ENCODE results near the gene BCL11B. TPM values are rescaled to one million over a fixed set of nuclear protein-coding genes. Genes with fewer than 3 reads are reported as not detected.
A peak's percentile ranks its signal among the peaks of the same experiment; 100 is the strongest.

The BCL11B gene
- total RNA-seq, 4 donors from 2014 or later = 39.1 to 74.3 (median 51.7) TPM

DNA sequence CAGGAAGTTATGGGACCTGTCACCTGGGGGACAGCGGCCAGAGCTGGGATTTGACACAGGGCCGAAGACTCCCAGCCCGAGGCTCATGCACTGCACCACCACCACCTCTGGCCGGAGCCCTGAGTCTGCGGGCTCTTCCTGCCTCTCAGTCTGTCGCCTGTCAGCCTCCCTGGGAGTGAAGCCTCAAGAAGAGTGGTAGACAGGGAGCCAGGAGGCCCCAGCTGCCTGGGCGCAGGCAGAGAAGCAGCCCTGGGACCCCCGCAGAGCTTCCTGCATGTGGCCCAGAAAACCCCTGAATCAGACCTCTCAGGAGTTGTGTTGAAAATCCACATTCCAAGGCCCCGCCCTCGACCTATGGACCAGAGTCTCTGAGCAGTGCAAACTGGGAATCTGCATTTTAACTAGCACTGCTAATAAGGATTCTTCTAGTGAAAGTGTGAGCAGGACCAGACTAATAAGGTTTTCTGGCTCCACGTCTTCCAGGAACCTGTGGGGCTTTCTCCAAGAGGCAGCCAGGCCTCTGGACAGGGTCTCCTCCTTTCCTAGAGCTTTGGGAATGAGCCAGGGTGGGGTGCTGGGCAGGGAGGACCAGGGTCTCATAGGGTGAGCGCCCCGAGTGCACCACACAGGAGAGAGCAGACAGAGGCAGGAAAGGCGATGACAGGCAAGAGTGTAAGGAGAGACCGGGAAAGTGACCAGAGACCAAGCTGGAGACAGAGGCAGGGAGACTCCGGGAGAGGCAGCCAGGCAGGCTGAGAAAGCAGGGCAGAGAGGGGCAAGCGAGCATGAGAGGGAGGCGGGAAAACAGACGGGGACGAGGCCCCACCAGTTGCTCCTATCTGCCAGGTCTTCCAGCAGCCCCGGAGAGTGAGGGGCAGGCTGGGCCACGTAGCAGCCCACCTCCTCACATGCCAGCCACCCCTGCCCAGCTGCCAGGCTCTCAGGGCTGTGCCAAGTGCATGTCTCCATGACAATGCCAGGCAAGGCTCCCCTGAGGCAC lies 112.4 kb downstream of the BCL11B start:
- intact Hi-C loops (cut with DNase I; ENCODE audit: low total_unique reads) = no loop called here
- peak in 1 of 2 donors; percentile 76 for DNase-seq (ENCODE audit: low spot score in 2 of 2)
- H3K4me3 ChIP-seq (ENCODE audit: low read depth, poor library complexity, severe bottlenecking) = no peak overlapping the region
- 85 to 91% methylated on average over 22 of the region's 22 CpGs for whole genome bisulfite sequencing, 2 donors
- TF ChIP-seq POLR2A (IDR thresholded peaks at IDR 0.05) = no peak
- TF ChIP-seq, protein P1, sequence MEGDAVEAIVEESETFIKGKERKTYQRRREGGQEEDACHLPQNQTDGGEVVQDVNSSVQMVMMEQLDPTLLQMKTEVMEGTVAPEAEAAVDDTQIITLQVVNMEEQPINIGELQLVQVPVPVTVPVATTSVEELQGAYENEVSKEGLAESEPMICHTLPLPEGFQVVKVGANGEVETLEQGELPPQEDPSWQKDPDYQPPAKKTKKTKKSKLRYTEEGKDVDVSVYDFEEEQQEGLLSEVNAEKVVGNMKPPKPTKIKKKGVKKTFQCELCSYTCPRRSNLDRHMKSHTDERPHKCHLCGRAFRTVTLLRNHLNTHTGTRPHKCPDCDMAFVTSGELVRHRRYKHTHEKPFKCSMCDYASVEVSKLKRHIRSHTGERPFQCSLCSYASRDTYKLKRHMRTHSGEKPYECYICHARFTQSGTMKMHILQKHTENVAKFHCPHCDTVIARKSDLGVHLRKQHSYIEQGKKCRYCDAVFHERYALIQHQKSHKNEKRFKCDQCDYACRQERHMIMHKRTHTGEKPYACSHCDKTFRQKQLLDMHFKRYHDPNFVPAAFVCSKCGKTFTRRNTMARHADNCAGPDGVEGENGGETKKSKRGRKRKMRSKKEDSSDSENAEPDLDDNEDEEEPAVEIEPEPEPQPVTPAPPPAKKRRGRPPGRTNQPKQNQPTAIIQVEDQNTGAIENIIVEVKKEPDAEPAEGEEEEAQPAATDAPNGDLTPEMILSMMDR (IDR thresholded peaks at IDR 0.05) = no peak

DNA sequence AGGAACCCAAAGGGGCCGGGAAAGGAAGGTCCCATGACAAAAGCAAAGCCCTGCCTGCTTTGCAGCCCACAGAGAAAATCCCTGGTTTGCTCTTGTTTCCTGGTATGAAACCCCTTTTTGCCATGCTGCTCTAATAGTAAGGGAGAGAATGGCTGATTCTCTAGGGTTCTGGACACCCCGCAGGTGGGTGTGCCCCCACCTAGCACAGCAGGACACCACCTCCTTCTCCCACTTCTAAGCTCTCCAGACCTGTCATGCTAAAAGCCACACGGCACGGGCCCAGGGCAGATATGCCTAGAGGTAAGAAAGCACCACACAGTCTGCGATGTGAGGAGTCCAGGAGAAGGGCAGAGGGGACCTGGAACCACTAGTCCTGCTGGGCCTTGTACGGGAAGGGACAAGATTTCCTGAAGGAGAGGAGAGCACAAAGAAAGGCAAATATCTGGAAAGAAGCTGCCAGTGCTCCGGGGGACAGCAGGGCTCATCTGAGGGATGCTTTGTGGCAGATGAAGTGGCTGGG lies 113.3 kb downstream of the BCL11B start:
- H3K4me3 ChIP-seq (ENCODE audit: low read depth, poor library complexity, severe bottlenecking) = no peak overlapping the region
- peak in 1 of 2 donors; percentile 49 for DNase-seq (ENCODE audit: low spot score in 2 of 2)
- intact Hi-C loops (cut with DNase I; ENCODE audit: low total_unique reads) = no loop called here
- TF ChIP-seq POLR2A (IDR thresholded peaks at IDR 0.05) = no peak
- TF ChIP-seq, protein P1 (IDR thresholded peaks at IDR 0.05) = no peak
- WGBS, 2 donors = 82 to 85% methylated on average over 7 of the region's 7 CpGs

DNA sequence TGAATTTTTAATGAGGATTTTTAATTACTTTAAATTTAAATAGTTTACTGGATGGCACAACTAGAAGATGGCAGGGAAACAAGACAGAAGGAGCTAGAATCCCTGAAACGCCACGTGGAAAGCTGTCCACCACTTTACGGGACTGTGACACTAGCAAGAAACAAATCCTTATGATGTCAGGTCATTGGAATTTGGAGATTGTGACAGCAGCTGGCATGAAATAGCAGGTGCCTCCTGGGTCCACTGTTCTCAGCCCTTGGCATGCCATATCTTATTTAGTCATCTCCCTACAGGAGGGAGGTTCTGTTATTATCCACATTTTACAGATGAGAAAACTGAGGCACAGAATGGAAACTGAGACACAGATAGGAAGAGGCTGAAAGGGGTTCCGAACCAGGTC lies 113.8 kb downstream of the BCL11B start:
- peak in 1 of 2 donors; percentile 49 for DNase-seq (ENCODE audit: low spot score in 2 of 2)
- WGBS, 2 donors = 80 to 81% methylated on average over 4 of the region's 4 CpGs
- no peak overlapping the region for H3K4me3 ChIP-seq (ENCODE audit: low read depth, poor library complexity, severe bottlenecking)
- intact Hi-C loops (cut with DNase I; ENCODE audit: low total_unique reads) = no loop called here
- no peak for TF ChIP-seq POLR2A (IDR thresholded peaks at IDR 0.05)
- TF ChIP-seq, protein P1 (IDR thresholded peaks at IDR 0.05) = no peak

DNA sequence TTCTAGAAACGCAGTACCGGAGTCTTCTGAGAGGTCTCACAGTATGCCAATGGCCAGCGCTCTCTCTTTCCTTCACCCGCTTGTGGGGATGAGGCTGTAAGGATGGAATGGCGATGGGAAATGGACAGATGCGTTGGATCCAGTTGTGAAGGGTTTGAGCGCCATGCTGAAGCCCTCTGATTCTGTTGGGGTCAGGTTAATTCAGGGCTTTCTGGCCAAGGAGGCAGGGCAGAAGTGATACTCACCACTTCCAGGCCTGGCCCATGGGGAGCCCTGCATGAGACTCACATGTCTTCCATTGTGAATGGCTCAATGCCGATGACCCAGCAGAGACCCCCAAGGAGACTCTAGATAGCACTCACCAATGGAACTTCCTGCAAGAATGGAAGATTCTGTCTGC lies 114.3 kb downstream of the BCL11B start:
- TF ChIP-seq, protein P1 (IDR thresholded peaks at IDR 0.05) = no peak
- no peak for TF ChIP-seq POLR2A (IDR thresholded peaks at IDR 0.05)
- peak in 1 of 2 donors; percentile 48 for DNase-seq (ENCODE audit: low spot score in 2 of 2)
- H3K4me3 ChIP-seq (ENCODE audit: low read depth, poor library complexity, severe bottlenecking) = no peak overlapping the region
- WGBS, 2 donors = 96 to 99% methylated on average over 8 of the region's 8 CpGs
- intact Hi-C loops (cut with DNase I; ENCODE audit: low total_unique reads) = no loop called here

DNA sequence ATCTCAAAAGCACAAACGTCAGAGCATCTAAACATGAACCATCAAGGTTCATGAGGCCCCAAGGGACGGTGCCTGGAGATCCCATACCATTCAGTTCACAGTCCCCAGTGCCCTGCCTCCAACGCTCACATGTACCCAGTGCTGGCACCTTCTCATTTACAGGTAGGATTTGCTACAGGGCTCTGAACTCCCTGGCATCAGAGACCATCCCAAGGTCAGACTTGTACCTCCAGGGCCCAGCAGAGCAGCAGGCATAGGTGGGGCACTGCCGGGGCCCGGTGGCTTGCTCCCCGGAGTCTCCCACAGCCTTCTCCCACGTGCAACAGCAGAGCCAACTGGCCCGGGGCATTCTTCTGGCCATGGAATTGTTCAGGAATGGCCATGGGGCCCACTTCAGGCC lies 114.8 kb downstream of the BCL11B start:
- intact Hi-C loops (cut with DNase I; ENCODE audit: low total_unique reads) = no loop called here
- DNase-seq (ENCODE audit: low spot score in 2 of 2) = peak in 1 of 2 donors; percentile 75
- 96 to 98% methylated on average over 8 of the region's 8 CpGs for WGBS, 2 donors
- H3K4me3 ChIP-seq (ENCODE audit: low read depth, poor library complexity, severe bottlenecking) = no peak overlapping the region
- TF ChIP-seq, protein P1 (IDR thresholded peaks at IDR 0.05) = no peak
- no peak for TF ChIP-seq POLR2A (IDR thresholded peaks at IDR 0.05)
